ENCODE measurements around the gene FBXL7.

The FBXL7 gene

DNA sequence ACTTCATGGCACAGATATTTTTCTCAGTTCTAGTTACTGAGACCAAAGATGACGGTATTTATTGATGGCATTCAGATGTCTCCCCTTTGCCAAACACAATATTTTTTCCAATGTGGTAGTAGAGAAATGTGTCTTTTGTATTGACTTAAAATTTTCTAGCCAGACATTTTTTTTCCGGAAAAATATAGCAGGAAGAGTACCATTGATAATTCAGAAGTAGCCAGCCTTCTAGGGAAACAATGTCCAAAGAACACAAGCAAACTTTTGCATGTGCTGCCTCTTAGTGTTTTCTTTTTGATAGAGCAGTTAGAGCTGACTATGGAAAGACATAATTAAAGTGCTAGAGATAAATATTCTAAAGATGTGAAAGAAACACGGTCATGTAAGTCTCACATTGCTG lies 448.2 kb downstream of the FBXL7 start:
- ATAC-seq = no peak
- DNase-seq = no peak

DNA sequence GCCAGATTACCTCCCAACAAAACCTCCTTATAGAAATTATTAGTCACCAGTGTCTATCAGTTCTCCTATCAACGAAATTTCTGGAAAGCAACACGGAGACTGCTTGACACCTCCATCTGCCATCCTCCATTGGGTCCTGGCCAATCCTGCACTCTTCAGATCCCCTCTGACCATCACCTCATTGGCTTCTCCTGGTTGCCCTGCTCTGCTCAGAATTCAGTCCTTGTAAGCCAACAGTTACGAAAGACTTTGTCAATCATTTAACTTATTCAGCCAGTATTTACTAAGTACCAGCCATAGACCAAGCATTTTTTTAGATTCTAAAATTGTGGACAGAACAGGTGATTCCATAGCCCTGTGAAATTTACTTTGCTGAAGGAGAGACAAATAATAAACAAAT lies 451.1 kb downstream of the FBXL7 start:
- no peak for DNase-seq
- ATAC-seq = no peak

DNA sequence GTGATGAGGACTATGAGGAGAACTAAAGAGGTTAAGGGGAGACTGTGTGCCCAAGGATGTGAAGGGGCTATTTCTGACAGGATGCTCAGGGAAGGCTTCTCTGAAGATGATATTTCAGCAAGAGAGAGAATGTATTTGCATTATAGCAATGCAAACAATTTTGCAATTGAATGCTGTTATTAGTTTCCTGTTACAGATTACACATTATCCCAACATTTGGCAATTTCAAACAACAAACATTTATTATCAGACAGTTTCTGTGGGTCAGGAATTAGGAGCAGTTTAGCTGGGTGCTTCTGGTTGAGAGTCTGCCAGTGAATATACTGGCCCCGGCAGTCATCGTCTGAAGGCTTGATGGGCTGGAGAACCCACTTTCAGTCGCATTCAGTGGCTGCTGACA lies 451.6 kb downstream of the FBXL7 start:
- DNase-seq (no peak), ATAC-seq (no peak)

DNA sequence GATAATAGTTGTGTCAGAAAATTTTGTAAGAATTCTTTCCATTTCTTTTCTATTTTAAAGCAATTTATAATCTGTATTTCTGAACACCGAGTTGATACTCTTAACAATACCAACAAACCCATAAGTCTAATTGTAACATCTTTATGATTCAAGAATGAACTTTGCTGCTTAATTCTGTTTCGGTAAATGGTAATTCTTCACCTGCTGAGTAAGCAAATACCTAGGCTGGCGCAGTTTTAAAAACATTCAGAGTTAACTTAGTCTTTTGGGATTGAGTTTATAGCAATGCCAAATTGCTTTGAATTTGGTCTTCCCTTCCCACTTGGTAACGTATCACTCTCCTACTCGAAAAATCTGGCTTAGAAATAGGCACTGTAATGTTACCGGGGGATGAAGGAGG lies 456.6 kb downstream of the FBXL7 start:
- DNase-seq (no peak), ATAC-seq (no peak)

DNA sequence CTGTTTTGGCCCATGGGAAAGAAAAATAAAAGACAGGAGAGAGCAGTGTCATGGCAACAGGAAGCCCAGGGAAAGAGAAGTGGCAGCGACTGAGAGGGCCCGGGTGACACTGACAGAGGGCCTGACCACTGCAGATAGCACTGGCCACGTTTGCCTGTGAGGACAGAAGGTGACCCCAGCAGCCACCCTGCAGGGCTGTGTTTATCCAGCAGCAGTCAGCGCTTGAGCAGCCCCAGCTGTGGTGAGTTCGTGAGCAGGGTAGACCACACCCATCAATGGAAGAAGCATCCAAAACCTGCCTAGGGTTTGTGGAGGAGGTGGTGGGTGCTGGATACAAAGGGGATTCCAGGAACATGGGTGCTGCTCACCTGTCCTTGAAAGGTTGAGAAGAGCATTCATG lies 457.1 kb downstream of the FBXL7 start:
- ATAC-seq = no peak

DNA sequence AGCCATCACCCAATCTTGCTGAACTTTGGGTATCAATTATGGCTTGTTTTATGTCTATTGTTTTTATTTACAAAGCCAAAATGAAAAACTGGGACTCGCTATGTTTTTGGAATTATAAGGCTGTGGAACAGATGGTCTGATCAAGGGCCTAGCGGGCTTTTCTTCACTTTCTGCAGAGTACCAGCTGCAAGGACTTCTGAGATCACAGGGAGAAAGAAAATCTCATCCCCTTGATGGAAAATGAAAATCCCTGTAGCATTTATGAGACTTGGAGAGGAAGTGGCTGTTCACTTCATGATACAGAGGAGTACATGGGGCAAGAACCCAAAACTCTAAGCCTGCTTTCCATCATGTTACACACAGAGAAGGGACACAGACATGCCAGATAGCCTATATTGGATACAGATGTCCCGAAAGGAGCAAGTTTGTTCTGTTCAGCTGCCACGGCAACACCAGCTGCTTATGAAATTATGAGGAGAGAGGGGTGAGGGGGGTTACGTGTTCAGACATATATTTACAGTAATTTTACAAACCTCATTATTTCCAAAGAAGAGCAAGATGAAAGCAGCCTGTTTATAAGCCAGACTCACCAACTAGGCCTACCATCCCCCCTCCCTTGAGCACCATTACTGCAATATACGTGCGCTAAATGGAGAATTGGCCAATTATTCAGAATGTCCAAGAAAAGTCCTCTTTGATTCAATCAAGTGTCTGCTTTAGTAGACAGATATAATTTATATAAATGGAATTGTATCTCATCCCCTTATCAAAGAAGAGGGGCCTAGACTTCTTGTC lies 459.6 kb downstream of the FBXL7 start:
- no peak for ATAC-seq

More for the DNA sequence above, 457.1 kb downstream of the FBXL7 start:
- DNase-seq = no peak

DNA sequence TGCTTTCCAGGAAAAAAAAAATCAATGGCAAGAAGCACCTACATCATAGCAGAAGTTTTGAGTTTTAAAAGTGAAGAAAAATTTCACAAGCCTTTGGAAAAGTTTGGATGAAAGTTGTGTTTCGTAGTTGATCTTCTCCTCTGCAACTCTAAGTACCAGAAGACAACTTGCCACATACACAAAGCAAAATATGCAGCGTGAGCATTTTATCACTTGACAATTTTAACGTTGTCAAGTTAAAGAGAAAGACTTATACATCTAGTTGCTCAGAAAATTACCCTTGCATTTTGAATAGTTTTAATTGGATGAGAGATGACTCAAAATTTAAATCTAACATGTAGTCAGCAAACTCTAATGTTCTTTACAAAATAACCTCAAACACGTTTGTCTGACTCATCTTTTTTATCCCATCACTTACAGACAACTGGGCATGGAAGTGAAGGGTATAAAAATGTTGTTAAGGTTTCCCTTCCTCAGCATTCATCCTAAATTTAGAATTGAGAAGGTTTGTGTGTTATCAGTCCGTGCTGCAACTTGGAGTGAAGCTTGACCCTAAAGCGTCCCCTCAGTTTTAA lies 466.2 kb downstream of the FBXL7 start:
- DNase-seq = no peak
- no peak for ATAC-seq

More for the DNA sequence above, 459.6 kb downstream of the FBXL7 start:
- no peak for DNase-seq

DNA sequence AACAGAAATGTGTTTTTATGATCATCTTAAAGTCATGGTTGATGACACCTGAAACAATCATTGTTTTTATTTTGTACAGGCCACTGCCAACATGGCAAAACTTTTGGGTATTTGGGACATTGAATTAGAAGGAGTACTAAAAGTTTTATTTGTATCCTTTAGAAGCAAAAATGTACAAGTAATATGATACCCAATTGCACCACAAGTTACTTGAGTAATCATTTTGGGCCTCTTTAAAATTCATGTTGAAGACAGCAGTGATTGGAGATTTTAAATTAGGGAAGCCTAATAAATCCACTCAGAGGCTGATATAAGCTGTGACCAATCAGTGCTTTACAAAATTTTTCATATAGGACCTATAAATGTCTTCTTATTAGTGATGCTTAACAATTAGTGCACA lies 466.7 kb downstream of the FBXL7 start:
- ATAC-seq (no peak), DNase-seq (no peak)

DNA sequence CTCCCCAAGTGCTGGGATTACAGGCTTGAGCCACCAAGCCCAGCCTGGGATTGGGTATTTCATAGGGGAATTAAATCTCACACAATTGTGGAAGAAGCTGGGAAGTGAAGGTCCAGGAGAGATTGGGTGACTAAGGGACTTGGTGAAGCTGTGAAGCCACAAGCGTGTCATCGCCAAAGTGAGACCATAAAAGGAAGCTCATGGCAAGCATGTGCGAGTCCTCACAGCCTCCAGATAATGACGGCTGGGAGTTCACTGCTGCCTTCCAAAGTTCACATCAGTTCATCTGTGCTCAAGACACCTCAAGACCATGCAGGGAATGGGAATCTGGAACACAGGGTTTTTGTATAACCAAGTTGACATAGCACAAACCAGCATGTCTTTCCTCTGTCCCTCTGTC lies 469.0 kb downstream of the FBXL7 start:
- DNase-seq (no peak), ATAC-seq (no peak)

DNA sequence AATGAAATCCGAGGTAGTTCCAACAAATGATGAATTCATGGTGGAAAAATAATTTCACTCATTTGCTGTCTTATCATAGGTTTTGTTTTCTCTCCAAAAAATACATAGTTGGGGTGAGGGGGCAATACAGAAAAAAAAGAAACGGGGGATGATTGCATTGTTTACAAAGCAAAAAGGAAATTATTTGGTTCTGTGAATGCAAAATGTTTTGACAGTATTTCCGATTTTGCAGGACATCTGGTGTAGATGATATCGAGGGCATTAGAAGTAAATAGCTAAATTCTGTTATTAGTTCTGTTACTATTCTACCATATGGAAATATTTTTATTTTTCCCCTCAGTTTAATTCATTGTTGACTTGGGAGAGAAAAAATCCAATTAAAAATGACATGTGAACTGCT lies 477.9 kb downstream of the FBXL7 start:
- ATAC-seq (no peak), DNase-seq (no peak)

DNA sequence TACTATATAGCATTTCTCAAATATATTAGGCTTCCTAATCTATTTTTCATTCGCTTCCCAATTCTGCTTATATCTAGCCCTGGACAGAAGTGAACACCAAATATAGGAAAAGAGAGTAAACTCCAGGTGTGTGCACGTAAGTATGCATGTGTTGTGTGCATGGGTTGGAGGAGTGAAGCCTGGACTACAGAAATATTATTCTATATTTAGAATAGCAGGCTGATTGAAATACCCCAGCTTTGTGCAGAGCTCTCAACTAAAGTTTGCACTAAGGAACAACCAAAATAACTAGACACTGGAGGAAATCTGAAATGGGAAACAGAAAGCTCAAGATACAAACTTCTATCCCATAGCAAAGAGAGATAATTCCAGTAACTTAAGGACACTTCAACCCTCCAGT lies 480.9 kb downstream of the FBXL7 start:
- DNase-seq (no peak), ATAC-seq (no peak)

DNA sequence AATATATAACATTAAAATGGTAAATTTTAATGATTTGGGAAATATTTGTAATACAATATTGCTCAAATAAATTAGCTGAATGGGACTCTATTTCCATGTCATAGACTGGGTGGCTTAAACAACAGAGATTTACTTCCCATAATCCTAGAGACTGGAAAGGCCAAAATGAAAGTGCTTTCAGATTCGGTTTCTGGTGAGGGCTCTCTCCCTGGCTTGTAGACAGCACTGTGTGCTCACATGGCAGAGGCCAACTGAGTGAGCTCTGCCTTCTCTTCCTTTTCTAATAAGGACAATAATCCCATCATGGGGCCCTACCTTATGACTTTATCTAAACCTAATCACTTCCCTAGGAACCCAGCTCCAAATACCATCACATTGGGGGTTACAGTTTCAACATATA lies 483.4 kb downstream of the FBXL7 start:
- ATAC-seq = no peak
- DNase-seq = no peak
